ENCODE data around the gene ADISSP. TPM values are rescaled to one million over a fixed set of nuclear protein-coding genes. Genes with fewer than 3 reads are reported as not detected.

The ADISSP gene
- total RNA-seq, 4 donors from 2014 or later: 20.1 to 115 (median 22.8) TPM

DNA sequence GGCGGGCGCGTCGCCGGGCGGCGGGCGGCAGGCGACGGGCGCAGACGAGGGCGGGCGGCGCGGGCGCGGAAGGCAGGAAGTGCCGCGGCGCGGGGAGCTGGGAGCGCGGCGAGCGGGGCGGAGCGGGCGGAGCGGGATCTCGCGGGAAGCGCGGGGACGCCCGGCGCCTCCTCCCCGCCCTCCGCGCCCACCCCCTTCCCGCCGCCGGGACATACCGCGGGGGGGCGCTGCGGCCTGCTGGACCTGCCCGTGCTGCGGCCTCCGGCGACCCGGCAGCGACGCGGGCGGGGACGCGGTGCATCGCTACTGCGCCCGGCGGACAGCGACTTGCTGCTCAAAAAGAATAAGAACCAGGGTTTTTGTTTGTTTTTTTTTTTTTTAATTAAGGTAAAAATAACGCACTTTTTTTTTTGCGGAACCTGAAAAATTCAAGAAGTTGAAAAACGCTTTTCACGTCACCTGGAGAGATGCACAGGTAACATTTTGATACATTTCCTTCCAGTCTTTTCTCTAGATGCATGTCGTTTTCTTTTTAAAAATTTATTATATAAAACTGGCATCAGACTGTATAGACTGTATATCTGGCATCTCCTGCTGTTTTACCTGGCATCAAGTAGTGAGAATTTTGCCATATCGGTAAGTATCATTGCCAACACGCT lies 19.2 kb upstream of the ADISSP start, which contains the start of gene CENPB:
Gene CENPB (minus strand): TSS at position 76 of the 659 bp plus-strand sequence. CDS start 257 bp downstream, outside the sequence.
- TF ChIP-seq, protein P1, sequence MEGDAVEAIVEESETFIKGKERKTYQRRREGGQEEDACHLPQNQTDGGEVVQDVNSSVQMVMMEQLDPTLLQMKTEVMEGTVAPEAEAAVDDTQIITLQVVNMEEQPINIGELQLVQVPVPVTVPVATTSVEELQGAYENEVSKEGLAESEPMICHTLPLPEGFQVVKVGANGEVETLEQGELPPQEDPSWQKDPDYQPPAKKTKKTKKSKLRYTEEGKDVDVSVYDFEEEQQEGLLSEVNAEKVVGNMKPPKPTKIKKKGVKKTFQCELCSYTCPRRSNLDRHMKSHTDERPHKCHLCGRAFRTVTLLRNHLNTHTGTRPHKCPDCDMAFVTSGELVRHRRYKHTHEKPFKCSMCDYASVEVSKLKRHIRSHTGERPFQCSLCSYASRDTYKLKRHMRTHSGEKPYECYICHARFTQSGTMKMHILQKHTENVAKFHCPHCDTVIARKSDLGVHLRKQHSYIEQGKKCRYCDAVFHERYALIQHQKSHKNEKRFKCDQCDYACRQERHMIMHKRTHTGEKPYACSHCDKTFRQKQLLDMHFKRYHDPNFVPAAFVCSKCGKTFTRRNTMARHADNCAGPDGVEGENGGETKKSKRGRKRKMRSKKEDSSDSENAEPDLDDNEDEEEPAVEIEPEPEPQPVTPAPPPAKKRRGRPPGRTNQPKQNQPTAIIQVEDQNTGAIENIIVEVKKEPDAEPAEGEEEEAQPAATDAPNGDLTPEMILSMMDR (IDR thresholded peaks at IDR 0.05; ENCODE audit: low read depth): no peak

DNA sequence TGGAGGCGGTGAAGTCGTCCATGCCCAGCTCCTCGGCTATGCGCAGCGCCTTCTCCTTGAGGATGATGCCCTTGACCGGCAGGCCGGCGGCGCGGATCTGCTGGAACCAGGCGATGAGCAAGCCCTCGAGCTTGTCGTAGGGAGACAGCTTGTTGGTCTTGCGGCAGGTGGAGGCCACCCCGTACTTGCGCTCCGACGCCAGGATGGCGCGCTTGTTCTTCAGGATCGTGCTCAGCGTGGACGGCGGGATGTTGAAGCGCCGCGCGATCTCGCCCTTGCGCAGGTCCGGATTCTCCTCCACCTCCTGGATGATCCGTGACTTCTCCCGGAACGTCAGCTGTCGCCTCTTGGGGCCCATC lies 18.6 kb upstream of the ADISSP start:
- TF ChIP-seq, protein P1 (IDR thresholded peaks at IDR 0.05; ENCODE audit: low read depth): no peak

DNA sequence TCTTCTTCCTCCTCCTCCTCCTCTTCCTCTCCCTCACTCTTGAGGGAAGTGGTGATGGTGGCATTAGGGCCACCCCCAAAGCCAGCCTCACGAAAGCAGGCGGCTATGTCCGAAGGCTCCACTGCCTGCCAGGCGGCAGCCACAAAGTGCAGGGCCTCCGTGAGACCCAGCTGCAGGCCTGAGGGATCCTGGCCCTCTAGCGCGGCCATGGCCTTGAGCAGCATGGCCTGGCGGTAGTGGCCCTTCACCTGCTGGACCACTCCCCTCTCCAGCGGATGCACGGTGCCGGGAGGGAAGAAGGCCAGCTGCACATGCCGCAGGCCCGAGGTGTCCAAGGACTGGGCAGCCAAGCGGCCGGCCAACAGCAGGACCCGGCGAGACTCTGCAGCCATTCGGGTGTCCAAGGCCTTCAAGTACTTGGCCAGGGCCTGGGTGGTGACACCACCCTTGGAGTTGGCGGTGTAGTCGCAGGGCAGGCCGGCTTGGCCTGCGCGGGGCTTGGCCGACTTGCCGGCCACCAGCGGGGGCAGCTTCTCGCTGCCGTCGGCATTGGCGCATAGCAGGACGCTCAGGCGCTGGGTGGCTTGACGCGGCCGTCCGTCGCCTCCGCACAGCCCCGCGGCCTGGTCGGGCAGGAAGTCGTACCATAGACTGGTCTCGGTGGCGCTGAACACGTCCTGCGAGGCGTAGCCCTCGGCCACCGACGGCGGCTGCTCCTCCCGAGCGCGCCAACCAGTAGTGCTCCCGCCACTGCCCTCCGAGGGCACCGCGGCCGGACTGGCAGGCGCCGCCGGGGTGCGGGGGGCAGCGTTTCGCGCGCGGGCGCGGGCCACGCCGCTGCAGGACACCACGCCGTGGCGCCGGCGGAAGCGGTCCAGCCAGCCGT lies 17.9 kb upstream of the ADISSP start:
- TF ChIP-seq, protein P1 (IDR thresholded peaks at IDR 0.05; ENCODE audit: low read depth): no peak

DNA sequence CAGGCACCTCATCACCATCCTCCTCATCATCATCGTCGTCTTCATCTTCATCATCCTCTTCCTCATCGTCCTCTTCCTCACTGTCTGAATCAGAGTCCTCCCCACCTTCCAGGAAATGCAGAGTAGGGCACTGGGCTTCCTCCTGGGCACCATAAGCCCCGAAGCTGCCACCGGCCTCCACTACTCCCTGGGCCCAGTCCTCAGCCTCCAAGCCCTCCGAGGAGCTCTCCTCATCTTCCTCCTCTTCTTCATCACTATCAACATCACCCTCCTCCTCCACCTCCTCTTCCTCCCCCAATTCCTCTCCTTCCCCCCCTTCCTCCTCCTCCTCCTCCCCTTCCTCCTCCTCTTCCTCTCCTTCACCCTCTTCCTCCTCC lies 17.3 kb upstream of the ADISSP start:
- TF ChIP-seq, protein P1 (IDR thresholded peaks at IDR 0.05; ENCODE audit: low read depth): no peak

DNA sequence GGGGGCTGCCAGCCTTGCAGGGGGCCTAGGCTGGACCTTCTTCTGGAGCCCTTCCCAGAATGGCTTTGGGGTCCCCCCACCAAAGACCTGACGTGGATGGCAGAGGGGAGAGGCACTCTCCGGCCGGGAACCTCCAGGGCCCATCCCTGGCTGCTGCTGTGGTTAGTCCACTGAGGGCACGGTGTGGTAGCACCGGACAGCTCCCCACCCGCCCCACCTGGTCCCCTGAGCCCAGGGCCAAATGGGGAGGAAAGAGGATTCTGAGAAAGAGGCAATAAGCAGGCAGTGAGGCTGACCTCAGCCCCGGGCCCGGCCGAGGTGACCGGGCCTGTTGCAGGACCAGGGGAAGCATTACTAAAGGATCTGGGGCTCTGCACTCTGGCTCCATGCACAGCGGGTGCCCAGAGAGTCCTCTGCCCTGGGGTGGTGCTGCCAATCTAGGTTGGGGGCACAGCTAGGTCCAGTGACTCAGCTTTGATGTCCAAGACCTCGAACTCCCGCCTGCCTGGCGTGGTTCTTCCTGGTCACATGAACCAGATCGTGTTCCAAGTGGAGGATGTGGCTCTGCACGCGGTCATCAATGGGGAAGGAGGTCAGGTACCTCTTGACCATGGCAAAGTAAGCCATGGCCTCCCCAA lies 16.8 kb upstream of the ADISSP start:
- TF ChIP-seq, protein P1 (IDR thresholded peaks at IDR 0.05; ENCODE audit: low read depth): no peak

DNA sequence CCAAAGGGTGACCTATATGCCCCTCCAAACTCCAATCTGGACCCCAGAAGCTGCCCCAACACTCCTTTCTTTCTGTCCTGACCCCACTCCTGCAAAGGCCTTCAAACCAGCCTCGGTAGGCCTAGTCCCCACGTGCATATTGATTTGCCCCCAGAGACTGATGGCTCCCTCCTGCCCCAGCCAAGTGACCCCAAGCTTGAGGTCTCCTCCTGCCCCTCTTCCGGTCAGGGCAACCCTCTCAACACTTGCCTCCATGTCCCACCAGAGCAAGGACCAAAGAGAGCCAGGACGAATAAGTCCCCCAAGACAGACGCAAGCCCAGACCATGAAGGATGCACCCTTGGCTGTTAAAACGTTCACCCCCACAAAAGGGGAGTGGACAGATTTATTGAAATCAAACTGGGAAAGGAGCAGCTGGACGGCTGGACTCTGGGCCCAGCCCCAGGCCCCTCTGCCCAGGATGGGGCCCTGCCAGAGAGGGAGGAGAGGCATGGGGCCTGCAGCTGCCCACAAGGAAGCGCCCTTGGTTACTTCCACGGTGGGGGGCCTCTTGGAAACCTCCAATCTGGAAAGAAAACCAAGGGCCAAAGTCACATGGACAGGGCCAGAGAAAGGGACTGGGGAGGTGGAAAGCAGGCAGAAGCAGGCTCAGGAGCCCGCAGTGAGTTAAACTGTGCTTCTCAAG lies 16.1 kb upstream of the ADISSP start:
- TF ChIP-seq, protein P1 (IDR thresholded peaks at IDR 0.05; ENCODE audit: low read depth): no peak
